Lower leg skin (tissue), 3 donors: ENCODE data around the gene ZNF787.

Source experiments
- CTCF ChIP-seq, 3 donors: fragments of 450-650 bp; IDR thresholded peaks; one replicate each; pipeline ENCODE4 v1.5.1; 2016; ENCODE audit warnings: antibody characterized with exemption in 3 of 3, mild to moderate bottlenecking in 3 of 3, moderate library complexity in 2 of 3
- POLR2A ChIP-seq, 2 donors: fragments of 450-650 bp; IDR thresholded peaks; one replicate each; pipeline ENCODE4 v1.6.1; 2016 to 2017; ENCODE audit warnings: antibody characterized with exemption in 2 of 2, mild to moderate bottlenecking in 1 of 2, moderate library complexity in 1 of 2

GRCh38 chr19:56138069-56138468 lies 17.0 kb upstream of the ZNF787 start:
- no peak for TF ChIP-seq CTCF (IDR thresholded peaks at IDR 0.05)
- no peak for TF ChIP-seq POLR2A (IDR thresholded peaks at IDR 0.05)
